Measurements from ENCODE around the gene ZMYND8.

DNA sequence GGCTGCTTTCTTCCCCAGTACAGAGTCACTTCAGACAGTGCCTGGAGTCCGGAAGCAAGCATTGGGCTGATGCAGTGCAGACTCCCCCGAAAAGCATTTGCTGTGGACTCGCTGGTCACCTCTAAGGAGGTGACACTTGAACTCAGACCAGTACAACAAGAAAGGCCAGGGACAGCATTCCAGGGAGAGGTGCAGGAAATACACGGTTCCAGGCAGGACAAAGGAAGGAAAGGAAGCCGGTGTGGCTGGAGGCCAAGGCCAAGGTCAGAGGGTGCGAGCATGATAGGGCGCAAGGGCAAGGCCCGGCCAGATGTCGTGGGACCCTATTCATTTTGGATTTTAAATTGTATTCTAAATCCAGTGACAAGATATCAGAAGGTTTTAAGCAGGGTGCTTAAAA lies 160.9 kb downstream of the ZMYND8 start:
- TF ChIP-seq, protein P1, sequence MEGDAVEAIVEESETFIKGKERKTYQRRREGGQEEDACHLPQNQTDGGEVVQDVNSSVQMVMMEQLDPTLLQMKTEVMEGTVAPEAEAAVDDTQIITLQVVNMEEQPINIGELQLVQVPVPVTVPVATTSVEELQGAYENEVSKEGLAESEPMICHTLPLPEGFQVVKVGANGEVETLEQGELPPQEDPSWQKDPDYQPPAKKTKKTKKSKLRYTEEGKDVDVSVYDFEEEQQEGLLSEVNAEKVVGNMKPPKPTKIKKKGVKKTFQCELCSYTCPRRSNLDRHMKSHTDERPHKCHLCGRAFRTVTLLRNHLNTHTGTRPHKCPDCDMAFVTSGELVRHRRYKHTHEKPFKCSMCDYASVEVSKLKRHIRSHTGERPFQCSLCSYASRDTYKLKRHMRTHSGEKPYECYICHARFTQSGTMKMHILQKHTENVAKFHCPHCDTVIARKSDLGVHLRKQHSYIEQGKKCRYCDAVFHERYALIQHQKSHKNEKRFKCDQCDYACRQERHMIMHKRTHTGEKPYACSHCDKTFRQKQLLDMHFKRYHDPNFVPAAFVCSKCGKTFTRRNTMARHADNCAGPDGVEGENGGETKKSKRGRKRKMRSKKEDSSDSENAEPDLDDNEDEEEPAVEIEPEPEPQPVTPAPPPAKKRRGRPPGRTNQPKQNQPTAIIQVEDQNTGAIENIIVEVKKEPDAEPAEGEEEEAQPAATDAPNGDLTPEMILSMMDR (conservative IDR thresholded peaks at IDR 0.05), result no peak
- no peak for TF ChIP-seq EZH2 (IDR thresholded peaks at IDR 0.05; ENCODE audit: low read depth)
